GM12891 (cell line): Measurements from ENCODE around the gene CBFA2T3.

ENCODE experiments used
- DNase-seq: peaks from one replicate; pipeline ENCODE4 v3.0.0; 2011; ENCODE audit warnings: low spot score; ENCODE audit not compliant: insufficient read length
- FAIRE-seq: peaks from 2 replicates; lab custom pipeline; 2011; peaks lifted over from hg19 to GRCh38; lab: Jason Lieb, UNC
- PAX5 ChIP-seq: IDR thresholded peaks from 2 replicates; pipeline ENCODE4 v1.6.1; 2011; ENCODE audit warnings: low read length, moderate library complexity, mild to moderate bottlenecking; ENCODE audit not compliant: insufficient read depth, severe bottlenecking
- POLR2A ChIP-seq: IDR thresholded peaks from 2 replicates; pipeline ENCODE4 v1.6.1; 2011; ENCODE audit warnings: low read depth, low read length, control low read depth
- POLR2AphosphoS5 ChIP-seq: IDR thresholded peaks from 2 replicates; pipeline ENCODE4 v1.6.1; 2011; ENCODE audit warnings: low read depth, low read length, control low read depth
- POU2F2 ChIP-seq: IDR thresholded peaks from 2 replicates; pipeline ENCODE4 v1.6.1; 2011; ENCODE audit warnings: low read depth, mild to moderate bottlenecking, control low read depth, low read length, moderate library complexity
- SPI1 ChIP-seq: IDR thresholded peaks from 2 replicates; pipeline ENCODE4 v1.6.1; 2011; ENCODE audit warnings: low read depth, low read length, control low read depth
- TAF1 ChIP-seq: IDR thresholded peaks from 2 replicates; pipeline ENCODE4 v1.6.1; 2011; ENCODE audit warnings: low read depth, low read length, control low read depth

CBFA2T3 gene

GRCh38 chr16:88945473-88945872 lies 31.5 kb downstream of the CBFA2T3 start:
- TF ChIP-seq PAX5 (no peak), POU2F2 (no peak), SPI1 (no peak), POLR2A (no peak), TAF1 (no peak), POLR2AphosphoS5 (no peak)
- FAIRE-seq = no peak
- no peak for DNase-seq

DNA sequence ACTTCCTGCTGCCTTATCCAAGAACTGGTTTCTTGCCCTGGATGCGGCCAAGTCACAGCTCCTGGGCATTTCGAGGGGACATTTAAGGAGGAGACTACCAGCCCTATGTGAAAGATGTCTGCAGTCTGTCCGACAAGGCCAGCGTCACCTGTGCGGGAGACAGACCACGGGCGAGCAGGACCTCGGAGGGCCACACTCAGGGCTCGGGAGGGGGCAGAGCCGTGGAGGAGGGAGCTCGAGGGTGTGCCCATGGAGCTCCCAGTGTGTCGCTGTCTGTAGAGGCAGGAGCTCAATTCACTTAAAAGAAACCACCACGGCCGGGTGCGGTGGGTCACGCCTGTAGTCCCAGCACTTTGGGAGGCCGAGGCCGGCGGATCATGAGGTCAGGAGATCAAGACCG lies 33.3 kb downstream of the CBFA2T3 start:
- no peak for FAIRE-seq
- DNase-seq = no peak
- TF ChIP-seq SPI1 = no peak
- TF ChIP-seq POU2F2 = no peak
- no peak for TF ChIP-seq POLR2AphosphoS5
- no peak for TF ChIP-seq POLR2A
- no peak for TF ChIP-seq PAX5

- DNase-seq = no peak
- FAIRE-seq = peak; percentile 71
- TF ChIP-seq SPI1 (no peak), POLR2A (no peak), POLR2AphosphoS5 (no peak), POU2F2 (no peak), PAX5 (no peak), TAF1 (no peak)
These were observed 33.8 kb downstream of the CBFA2T3 start for GRCh38 chr16:88943131-88943664.

DNA sequence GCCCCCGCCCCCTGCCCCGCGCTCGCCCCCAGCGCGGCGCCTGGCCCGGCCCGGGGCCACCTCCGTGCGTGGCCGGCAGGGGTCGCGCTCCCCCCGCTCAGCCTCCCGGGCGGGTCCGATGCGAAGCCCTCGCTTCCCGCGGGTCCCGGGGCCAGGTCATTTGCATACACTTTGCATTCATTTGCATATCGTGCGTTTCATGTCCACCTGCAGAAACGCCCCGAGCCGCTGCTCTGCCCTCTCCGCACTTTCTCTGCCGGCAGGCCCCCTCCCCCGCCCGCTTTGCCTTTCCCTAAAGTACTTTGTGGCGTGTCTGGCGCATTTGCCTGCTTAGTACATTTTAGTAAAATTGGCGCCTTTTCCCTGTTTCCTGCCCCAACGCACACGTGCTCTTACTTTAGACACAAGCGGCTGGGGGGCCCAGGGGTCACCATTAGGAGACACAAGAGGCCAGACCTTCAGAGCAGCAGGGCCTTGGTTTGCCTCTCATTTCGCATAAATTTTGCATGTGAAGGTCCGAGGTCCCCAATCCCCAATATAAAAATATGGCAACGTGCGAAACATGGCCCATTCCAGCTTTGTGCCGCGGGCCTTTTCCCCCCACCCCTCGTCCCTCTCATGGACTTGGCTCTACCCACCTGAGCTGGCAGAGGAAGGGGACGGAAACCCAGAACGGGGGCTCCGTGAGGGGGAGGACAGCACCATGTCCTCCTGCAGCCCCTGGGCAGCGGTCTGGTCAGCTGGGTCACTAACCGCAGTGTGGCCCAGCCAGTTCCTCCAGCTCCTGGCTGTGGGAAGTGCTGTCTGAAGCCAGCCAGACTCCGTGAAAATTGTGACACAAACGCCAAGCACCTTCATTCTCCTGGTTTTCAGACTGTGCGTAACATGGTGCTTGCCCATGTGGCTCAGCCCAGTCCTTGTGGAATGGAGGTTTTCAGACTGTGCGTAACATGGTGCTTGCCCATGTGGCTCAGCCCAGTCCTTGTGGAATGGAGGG lies 34.8 kb downstream of the CBFA2T3 start:
- TF ChIP-seq POLR2AphosphoS5 = no peak
- peak; percentile 100 for TF ChIP-seq POU2F2
- no peak for TF ChIP-seq TAF1
- peak; percentile 93 for FAIRE-seq
- DNase-seq = peak; percentile 96

DNA sequence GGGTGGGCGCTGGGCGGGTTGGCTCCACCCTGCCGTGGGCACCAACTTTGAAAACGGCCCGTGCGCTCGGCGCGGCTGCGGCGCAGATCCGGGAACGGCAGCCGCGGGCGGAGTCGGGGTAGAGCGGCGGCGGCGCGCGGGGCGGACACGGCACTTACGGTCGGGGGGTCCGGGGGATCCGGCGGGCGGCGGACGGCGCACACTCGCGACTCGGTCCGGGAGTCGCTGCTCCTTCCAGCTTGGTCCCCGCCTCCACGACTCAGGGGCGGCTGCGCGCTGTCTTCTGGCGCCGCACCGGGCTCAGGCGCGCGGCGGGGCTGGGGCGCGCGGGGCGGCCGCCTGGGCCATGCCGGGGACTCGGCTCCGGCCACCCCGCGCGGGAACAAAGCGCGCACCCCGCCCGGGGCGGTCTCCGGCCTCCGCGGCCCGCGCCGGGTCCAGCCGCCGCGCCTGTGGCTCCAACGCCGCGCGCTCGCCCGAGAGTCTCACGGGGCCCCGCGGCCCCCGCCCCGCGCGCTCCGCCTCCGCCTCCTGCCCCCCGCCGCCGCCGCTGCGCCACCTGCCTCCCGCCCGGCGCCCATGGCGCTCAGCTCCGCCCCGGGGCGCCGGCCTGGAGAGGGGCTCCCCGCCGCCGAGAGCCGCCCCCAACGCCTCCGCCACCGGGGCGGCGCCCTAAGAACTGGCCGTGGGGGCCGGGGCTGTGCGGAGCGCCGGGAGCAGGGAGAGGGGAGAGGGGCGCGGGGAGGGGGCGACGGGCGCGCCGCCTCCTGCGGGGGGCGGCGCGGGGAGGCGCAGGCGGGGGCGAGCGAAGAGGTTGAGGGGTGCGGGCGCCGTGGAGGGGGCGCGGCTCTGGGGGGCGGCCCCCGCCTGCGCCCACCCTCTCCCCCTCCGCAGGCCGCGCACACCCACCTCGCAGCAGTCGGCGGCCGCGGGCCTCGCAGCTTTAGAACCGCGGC lies 35.9 kb downstream of the CBFA2T3 start:
- no peak for TF ChIP-seq POLR2AphosphoS5
- TF ChIP-seq POLR2A = no peak
- no peak for TF ChIP-seq TAF1
- no peak for TF ChIP-seq POU2F2
- no peak for TF ChIP-seq SPI1
- TF ChIP-seq PAX5 = no peak
- no peak for DNase-seq

DNA sequence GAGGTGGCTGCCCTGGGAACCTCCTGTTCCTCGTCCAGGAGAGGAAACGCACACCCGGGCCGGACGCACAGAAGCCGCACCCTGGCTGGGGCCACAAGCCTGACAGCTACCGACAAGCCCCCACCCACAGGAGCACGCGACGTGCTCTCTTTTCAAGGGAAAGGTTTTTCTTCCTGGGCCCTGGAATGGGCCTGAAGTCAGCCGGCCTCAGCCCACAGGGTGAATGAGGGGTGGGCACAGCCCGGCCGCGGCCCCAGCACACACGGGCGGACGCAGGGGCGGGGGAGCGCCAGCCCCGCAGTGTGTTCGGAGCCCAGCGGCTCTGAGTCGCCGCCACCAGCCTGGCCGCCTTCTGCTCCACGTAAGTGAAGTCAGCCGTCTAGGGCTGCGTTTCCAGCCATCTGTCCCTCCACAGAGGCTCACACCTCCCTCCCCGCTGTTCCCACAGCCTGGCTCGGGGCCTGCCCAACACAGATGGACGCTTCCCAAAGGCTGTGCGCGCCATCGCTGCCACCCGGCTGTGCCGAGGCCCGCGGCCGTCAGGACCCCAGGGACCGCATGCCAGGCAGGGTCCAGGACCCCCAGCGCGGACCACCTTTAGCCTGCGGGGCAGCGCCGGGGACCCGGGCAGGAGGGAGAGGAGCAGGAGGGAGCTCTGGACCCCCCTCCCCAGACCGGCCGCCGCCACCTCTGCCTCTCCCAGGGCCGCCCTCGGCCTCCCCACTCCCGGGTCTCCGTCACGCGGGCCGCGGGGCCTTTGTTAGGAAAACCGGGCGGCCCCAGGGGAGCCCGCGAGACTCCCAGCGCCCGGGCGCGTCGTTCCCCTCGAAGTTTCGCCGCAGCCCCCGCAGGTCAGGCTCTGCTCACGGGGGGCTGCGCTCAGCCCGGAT lies 36.8 kb downstream of the CBFA2T3 start:
- FAIRE-seq (peak; percentile 55), DNase-seq (peak; percentile 65)
- TF ChIP-seq POLR2A (no peak), POLR2AphosphoS5 (no peak), TAF1 (no peak), POU2F2 (no peak), PAX5 (no peak)

More for the DNA sequence above, 35.9 kb downstream of the CBFA2T3 start:
- peak; percentile 48 for FAIRE-seq

GRCh38 chr16:88939245-88939971 lies 37.6 kb downstream of the CBFA2T3 start:
- FAIRE-seq (peak; percentile 56), DNase-seq (no peak)
- TF ChIP-seq POLR2AphosphoS5 (no peak), POLR2A (no peak), PAX5 (no peak), POU2F2 (no peak), TAF1 (no peak)

- FAIRE-seq (no peak), DNase-seq (no peak)
These were observed 38.2 kb downstream of the CBFA2T3 start for GRCh38 chr16:88938777-88939244.

More at GRCh38 chr16:88938777-88939244, 38.2 kb downstream of the CBFA2T3 start:
- TF ChIP-seq TAF1 = no peak
- TF ChIP-seq POLR2A = no peak
- no peak for TF ChIP-seq SPI1
- no peak for TF ChIP-seq PAX5
- TF ChIP-seq POLR2AphosphoS5 = no peak
- TF ChIP-seq POU2F2 = no peak
